ENCODE results near the gene CDH13.

- TF ChIP-seq CREM (IDR thresholded peaks at IDR 0.05; ENCODE audit: low read depth) (no peak), SOX6 (IDR thresholded peaks at IDR 0.05) (no peak), SRSF1 (IDR thresholded peaks at IDR 0.05; ENCODE audit: low read depth, low read length) (no peak), GABPA (tag; conservative IDR thresholded peaks at IDR 0.05; ENCODE audit: low read depth) (no peak), ZNF395 (CRISPR knock-in tag; IDR thresholded peaks at IDR 0.05) (no peak), CREB1 (IDR thresholded peaks at IDR 0.05) (no peak), CREB1 (CRISPR knock-in tag; IDR thresholded peaks at IDR 0.05) (no peak), NR2C2 (CRISPR knock-in tag; IDR thresholded peaks at IDR 0.05) (no peak), NR2C2 (tag; IDR thresholded peaks at IDR 0.05) (no peak), GATA2 (CRISPR knock-in tag; IDR thresholded peaks at IDR 0.05) (no peak), ZSCAN29 (IDR thresholded peaks at IDR 0.05) (no peak), MLLT1 (IDR thresholded peaks at IDR 0.05) (no peak), JUNB (CRISPR knock-in tag; conservative IDR thresholded peaks at IDR 0.05) (no peak), ZNF507 (tag; conservative IDR thresholded peaks at IDR 0.05) (no peak), ZNF263 (CRISPR knock-in tag; IDR thresholded peaks at IDR 0.05; ENCODE audit: borderline replicate concordance) (no peak), THRA (IDR thresholded peaks at IDR 0.05) (no peak)
Observed at GRCh38 chr16:83746611-83747010, 1119.8 kb downstream of the CDH13 start.

Measured in K562 (cell line).